Nephron (organoid): ENCODE results near the gene GALNT3.

Experiments used
- H3K27ac Mint-ChIP-seq, 3 experiments: 2 replicates each; pipeline ENCODE4 v1.8.0; 2020; ENCODE audit warnings: mixed read lengths in 3 of 3, mild to moderate bottlenecking in 2 of 3, moderate library complexity in 1 of 3
- H3K27me3 Mint-ChIP-seq: 2 replicates; pipeline ENCODE4 v1.8.0; 2021; ENCODE audit warnings: low read depth, mild to moderate bottlenecking, moderate library complexity, mixed read lengths
- H3K36me3 Mint-ChIP-seq: 2 replicates; pipeline ENCODE4 v1.8.0; 2020; ENCODE audit warnings: low read depth, mixed read lengths
- H3K4me1 Mint-ChIP-seq: 2 replicates; pipeline ENCODE4 v1.8.0; 2020; ENCODE audit warnings: mixed read lengths
- H3K4me3 Mint-ChIP-seq, 3 experiments: 2 replicates each; pipeline ENCODE4 v1.8.0; 2020; ENCODE audit warnings: mild to moderate bottlenecking in 3 of 3, mixed read lengths in 3 of 3, moderate library complexity in 2 of 3
- H3K9me3 Mint-ChIP-seq: 2 replicates; pipeline ENCODE4 v1.8.0; 2020; ENCODE audit warnings: mixed read lengths
- TF ChIP-seq, protein P1 (sequence below), 3 experiments: fragments of 200-600 bp; sonication (generic); IDR thresholded peaks; one replicate each; pipeline ENCODE4 v1.5.0; 2021; ENCODE audit warnings: antibody characterized with exemption in 3 of 3; ENCODE audit not compliant: unreplicated experiment in 3 of 3

GALNT3 gene

DNA sequence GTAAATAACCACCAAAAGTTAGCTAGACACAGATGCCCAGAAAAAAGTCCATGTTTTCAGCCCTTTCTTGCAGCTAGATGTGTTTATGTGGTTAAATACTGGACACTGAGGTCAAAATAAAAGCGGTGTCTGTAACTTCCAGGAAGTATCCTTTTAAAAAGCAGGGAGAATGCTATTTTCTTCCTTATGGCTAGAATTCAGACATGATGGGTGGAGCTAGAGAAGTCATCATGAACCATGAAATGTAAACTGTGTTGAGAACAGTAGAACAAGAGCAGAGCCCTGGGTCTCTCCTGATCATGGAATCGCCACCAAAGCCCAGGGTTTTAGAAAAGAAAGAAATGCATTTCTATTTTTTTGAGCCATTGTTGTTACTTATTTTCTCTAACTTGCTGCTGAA is 41.3 kb upstream of the GALNT3 start:
- no peaks in the 10 kb centered on the region for H3K9me3 Mint-ChIP-seq
- H3K27me3 Mint-ChIP-seq = no peaks in the 10 kb centered on the region
- no peak overlapping the region for H3K27ac Mint-ChIP-seq
- no peaks in the 10 kb centered on the region for H3K36me3 Mint-ChIP-seq
- H3K4me1 Mint-ChIP-seq = no peaks in the 10 kb centered on the region
- H3K4me3 Mint-ChIP-seq = no peak overlapping the region
- TF ChIP-seq, protein P1, sequence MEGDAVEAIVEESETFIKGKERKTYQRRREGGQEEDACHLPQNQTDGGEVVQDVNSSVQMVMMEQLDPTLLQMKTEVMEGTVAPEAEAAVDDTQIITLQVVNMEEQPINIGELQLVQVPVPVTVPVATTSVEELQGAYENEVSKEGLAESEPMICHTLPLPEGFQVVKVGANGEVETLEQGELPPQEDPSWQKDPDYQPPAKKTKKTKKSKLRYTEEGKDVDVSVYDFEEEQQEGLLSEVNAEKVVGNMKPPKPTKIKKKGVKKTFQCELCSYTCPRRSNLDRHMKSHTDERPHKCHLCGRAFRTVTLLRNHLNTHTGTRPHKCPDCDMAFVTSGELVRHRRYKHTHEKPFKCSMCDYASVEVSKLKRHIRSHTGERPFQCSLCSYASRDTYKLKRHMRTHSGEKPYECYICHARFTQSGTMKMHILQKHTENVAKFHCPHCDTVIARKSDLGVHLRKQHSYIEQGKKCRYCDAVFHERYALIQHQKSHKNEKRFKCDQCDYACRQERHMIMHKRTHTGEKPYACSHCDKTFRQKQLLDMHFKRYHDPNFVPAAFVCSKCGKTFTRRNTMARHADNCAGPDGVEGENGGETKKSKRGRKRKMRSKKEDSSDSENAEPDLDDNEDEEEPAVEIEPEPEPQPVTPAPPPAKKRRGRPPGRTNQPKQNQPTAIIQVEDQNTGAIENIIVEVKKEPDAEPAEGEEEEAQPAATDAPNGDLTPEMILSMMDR (IDR thresholded peaks at IDR 0.05; ENCODE audit: unreplicated experiment in 3 of 3) = no peak

DNA sequence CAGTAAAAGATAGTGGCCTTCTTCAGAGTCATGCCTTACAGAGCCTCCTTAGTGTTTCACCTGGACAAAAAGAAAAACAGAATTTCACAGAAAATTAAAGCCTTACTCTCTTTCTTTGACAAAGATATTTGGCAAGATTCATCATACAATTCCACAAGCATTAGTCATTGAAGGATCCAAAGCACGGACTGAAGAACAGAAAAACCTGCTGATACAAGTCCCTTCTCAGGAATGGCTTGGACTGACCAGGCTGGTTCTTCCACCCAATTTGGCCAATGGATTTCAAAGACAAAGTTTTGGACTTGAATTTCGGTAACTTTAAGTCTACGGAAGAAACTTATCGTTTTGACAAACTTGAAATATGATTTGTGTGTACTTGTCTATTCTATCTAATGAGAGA is 39.1 kb upstream of the GALNT3 start:
- H3K27me3 Mint-ChIP-seq = no peaks in the 10 kb centered on the region
- TF ChIP-seq, protein P1 (IDR thresholded peaks at IDR 0.05; ENCODE audit: unreplicated experiment in 3 of 3) = no peak
- no peaks in the 10 kb centered on the region for H3K36me3 Mint-ChIP-seq
- H3K9me3 Mint-ChIP-seq = no peaks in the 10 kb centered on the region
- H3K4me1 Mint-ChIP-seq = no peaks in the 10 kb centered on the region
- no peak overlapping the region for H3K27ac Mint-ChIP-seq
- H3K4me3 Mint-ChIP-seq = no peak overlapping the region

DNA sequence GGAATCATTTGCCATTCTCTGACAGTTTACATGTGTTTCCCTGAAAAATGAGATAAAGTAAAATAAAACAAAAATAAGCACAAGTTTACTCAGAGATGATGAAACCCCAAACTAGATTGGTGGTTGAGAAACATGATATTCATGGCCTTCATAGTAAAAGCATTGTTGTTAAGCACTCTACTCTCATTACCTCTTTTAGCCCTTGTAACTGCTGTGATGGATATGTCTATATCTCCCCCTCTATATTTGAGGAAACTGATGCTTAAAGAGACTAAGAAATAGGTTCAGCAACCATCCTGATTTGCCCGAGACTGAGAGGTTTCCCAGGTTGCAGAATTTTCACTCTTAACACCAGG is 33.9 kb upstream of the GALNT3 start:
- Mint-ChIP-seq H3K4me3 (no peak overlapping the region), H3K36me3 (no peaks in the 10 kb centered on the region), H3K27ac (no peak overlapping the region), H3K27me3 (no peaks in the 10 kb centered on the region), H3K4me1 (peaks cover 13% of the 10 kb centered on the region), H3K9me3 (no peaks in the 10 kb centered on the region)
- TF ChIP-seq, protein P1 (IDR thresholded peaks at IDR 0.05; ENCODE audit: unreplicated experiment in 3 of 3) = no peak

DNA sequence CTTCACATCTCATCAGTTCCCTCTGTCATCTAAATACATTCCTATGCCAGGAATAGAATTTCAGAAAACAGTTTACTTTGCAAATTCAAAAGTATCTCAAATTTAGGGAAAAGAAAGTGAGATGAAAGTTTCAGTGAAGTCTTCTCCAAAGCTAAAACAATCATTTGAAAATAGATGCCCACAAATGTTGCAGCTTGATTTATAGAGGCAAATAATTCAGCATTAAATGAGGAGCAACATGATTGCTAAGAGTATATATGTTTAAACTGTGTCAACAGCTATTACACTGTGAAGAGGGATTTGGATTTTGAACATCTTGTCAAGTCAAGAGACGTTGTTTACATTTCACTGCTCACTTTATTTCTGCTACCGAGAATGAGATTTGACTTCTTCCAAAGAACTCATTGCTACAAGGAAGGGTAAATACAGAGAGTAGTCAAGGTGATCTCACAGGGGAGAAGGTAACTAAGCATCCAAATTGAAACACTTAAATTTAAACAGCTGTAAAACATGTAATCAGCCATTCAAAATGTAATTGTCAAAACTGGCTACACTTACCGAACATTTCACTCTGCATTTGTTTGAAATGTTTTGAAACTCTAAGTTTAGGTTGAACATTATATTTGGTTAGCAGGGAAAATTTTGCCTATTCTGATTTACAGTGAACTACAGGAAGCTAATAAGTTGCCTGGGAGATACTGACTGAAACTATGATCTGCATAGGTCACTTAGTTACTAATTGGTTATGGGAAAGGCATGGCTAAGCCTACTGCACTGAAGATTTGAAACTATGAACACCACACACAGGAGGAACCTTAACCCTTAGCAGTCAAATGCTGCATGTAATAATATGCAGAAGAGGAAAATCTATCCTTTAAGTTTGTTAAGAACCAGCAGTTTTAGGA is 33.2 kb upstream of the GALNT3 start:
- Mint-ChIP-seq H3K4me1 (peaks cover 13% of the 10 kb centered on the region), H3K27me3 (no peaks in the 10 kb centered on the region), H3K27ac (peak overlapping the region in 2 of 3 experiments; percentile 3 to 4), H3K9me3 (no peaks in the 10 kb centered on the region), H3K4me3 (no peak overlapping the region), H3K36me3 (no peaks in the 10 kb centered on the region)
- TF ChIP-seq, protein P1 (IDR thresholded peaks at IDR 0.05; ENCODE audit: unreplicated experiment in 3 of 3) = no peak

DNA sequence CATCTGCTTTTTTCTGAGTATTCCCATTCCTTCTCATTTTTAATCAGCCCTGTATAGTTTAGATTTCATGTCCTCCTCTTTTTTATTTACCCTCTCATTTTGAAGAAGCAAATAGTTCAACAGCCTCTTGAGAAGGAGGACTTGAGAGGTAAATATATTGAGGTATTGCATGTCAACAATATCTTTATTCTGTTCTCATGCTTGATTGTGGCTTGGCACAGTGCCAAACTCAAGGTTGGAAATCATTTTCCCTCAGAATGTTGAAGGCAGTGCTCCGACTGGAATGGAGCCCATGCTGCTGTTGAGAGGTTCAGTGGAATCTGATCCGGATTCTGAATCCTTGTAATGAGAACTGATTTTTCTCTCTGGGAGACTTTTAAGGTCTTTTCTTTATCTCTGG is 31.0 kb upstream of the GALNT3 start:
- H3K27me3 Mint-ChIP-seq = no peaks in the 10 kb centered on the region
- TF ChIP-seq, protein P1 (IDR thresholded peaks at IDR 0.05; ENCODE audit: unreplicated experiment in 3 of 3) = no peak
- peaks cover 13% of the 10 kb centered on the region for H3K4me1 Mint-ChIP-seq
- H3K27ac Mint-ChIP-seq = peak overlapping the region; percentile 43 to 74 (median 47)
- H3K9me3 Mint-ChIP-seq = no peaks in the 10 kb centered on the region
- H3K4me3 Mint-ChIP-seq = no peak overlapping the region
- no peaks in the 10 kb centered on the region for H3K36me3 Mint-ChIP-seq

DNA sequence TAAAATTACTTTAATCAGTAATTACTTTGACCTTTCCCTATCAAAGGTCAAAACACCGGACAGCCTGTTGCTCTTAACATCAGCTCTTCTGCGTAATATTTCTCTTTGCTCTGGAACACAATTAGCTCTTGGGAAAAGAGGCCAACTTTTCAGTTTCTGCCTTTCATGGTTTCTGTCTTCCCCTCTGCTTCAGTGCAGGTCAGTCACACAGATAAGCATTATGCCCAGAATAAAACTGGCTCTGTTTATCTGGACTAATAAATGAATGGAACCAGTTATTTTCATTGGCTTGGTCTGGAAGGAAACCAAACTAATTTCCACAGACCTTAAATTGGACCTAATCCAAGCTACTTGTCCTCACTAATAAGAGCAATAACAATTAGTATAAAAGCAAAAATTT is 26.2 kb upstream of the GALNT3 start:
- Mint-ChIP-seq H3K4me3 (no peak overlapping the region), H3K27me3 (no peaks in the 10 kb centered on the region), H3K4me1 (peaks cover 9% of the 10 kb centered on the region), H3K27ac (no peak overlapping the region), H3K36me3 (no peaks in the 10 kb centered on the region), H3K9me3 (no peaks in the 10 kb centered on the region)
- TF ChIP-seq, protein P1 (IDR thresholded peaks at IDR 0.05; ENCODE audit: unreplicated experiment in 3 of 3) = no peak
